Panc1 (cell line): ENCODE measurements around the gene CELF2.

Source experiments
- TCF7L2 ChIP-seq: IDR thresholded peaks from 2 replicates; pipeline ENCODE4 v1.6.1; 2011; ENCODE audit warnings: mild to moderate bottlenecking, low read depth, low read length, inconsistent platforms
- TF ChIP-seq, protein P1 (sequence below): fragments of 450-650 bp; IDR thresholded peaks from 2 replicates; pipeline ENCODE4 v1.5.1; 2017; ENCODE audit warnings: mild to moderate bottlenecking

DNA sequence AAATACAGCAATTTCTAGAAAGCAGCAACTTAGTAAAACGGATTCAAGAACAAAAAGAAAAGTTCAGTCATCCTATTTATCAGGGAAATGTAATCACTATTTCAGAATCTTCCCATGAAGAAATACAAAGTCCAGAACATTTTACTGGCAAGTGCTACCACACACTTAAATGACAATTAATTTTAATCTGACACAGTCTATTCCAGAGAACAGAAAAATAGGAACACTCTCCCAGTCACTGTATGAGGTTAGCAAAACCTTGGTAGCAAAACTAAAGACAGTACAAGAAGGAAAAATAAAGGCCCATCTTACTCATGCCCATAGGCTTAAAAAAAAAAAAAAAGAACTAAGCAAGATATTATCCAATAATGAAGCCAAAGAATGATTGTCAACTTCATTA lies 295.8 kb downstream of the CELF2 start:
- TF ChIP-seq, protein P1, sequence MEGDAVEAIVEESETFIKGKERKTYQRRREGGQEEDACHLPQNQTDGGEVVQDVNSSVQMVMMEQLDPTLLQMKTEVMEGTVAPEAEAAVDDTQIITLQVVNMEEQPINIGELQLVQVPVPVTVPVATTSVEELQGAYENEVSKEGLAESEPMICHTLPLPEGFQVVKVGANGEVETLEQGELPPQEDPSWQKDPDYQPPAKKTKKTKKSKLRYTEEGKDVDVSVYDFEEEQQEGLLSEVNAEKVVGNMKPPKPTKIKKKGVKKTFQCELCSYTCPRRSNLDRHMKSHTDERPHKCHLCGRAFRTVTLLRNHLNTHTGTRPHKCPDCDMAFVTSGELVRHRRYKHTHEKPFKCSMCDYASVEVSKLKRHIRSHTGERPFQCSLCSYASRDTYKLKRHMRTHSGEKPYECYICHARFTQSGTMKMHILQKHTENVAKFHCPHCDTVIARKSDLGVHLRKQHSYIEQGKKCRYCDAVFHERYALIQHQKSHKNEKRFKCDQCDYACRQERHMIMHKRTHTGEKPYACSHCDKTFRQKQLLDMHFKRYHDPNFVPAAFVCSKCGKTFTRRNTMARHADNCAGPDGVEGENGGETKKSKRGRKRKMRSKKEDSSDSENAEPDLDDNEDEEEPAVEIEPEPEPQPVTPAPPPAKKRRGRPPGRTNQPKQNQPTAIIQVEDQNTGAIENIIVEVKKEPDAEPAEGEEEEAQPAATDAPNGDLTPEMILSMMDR, result no peak
- no peak for TF ChIP-seq TCF7L2
